Activated naive CD4-positive, alpha-beta T cell treated with anti-CD3 and anti-CD28 coated beads, Interleukin-2, amount 50 U/mL, for 24 hours (primary cell): ENCODE data around the gene NEK7.
"Not testable (repeated sequence)": the region's sequence is repeated elsewhere in the genome, so short reads cannot be mapped to it uniquely, and the experiment has no call there.

ENCODE experiments used
- H3K27ac Mint-ChIP-seq: one replicate; pipeline ENCODE4 v1.8.0; 2021; ENCODE audit warnings: mild to moderate bottlenecking, mixed read lengths
- H3K27me3 Mint-ChIP-seq: one replicate; pipeline ENCODE4 v1.8.0; 2021; ENCODE audit warnings: mixed read lengths
- H3K36me3 Mint-ChIP-seq: one replicate; pipeline ENCODE4 v1.8.0; 2021; ENCODE audit warnings: mixed read lengths
- H3K4me1 Mint-ChIP-seq: one replicate; pipeline ENCODE4 v1.8.0; 2021; ENCODE audit warnings: mixed read lengths
- H3K4me3 Mint-ChIP-seq: one replicate; pipeline ENCODE4 v1.8.0; 2021; ENCODE audit warnings: mild to moderate bottlenecking, mixed read lengths
- H3K9me3 Mint-ChIP-seq: one replicate; pipeline ENCODE4 v1.8.0; 2021; ENCODE audit warnings: mixed read lengths

NEK7 gene

DNA sequence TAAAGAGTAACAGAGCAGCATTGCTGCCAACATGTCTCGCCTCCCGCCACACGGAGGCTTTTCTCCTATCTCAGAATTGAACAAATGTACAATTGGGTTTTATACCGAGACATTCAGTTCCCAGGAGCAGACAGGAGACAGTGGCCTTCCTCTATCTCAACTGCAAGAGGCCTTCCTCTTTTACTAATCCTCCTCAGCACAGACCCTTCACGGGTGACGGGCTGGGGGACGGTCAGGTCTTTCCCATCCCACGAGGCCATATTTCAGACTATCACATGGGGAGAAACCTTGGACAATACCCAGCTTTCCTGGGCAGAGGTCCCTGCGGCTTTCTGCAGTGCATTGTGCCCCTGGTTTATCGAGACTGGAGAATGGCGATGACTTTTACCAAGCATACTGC, 26.7 kb upstream of the NEK7 start:
- not testable (repeated sequence) for H3K4me1 Mint-ChIP-seq, H3K9me3 Mint-ChIP-seq, H3K27me3 Mint-ChIP-seq, H3K27ac Mint-ChIP-seq, H3K4me3 Mint-ChIP-seq, H3K36me3 Mint-ChIP-seq

DNA sequence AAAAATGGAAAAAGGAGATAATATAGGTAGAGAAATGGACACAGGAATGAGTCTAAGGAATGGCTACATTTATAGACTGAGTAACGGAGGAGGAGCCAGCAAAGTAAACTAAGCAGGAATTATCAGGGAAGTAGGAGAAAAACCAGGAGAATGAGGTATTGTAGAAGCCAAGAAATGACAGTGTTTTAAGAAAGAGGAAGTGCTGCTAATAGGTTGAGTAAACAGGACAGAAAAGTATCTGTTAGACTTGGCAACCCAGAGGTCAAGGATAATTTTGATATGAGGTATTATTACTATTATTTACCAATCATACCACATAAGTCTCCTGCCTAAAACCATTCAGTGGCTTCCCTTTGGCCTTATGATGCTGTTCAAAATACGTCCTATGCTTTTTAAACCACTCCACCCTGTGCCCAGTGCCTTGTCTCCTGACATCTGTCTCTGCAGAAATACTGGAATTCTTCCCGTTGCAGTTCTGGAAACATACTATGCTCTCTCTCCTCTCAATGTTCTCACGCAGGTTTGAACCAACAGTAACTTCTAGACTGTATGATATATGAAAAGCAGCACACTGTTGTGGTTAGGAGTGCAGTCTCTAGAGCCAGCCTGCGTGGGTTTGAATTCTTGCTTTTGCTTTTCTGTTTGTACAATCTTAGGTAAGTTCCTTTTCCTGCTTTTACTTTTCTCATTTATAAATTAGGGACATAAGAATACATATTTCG, 24.6 kb upstream of the NEK7 start:
- Mint-ChIP-seq H3K4me1 (peaks cover 7% of the 10 kb centered on the region), H3K4me3 (no peak overlapping the region), H3K27me3 (no peaks in the 10 kb centered on the region), H3K36me3 (peaks cover 1% of the 10 kb centered on the region), H3K9me3 (no peaks in the 10 kb centered on the region), H3K27ac (no peak overlapping the region)

DNA sequence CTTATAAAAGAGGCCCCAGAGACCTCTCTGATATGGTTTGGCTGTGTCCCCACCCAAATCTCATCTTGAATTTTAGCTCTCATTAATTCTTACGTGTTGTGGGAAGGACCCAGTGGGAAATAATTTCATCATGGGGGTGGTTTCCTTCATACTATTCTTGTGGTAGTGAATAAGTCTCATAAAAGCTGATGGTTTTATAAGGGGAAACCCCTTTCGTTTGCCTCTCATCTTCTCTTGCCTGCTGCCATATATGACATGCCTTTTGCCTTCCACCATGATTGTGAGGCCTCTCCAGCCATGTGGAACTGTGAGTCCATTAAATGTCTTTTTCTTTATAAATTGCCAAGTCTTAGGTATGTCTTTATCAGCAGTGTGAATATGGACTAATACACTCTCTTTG, 22.5 kb upstream of the NEK7 start:
- Mint-ChIP-seq H3K27ac (no peak overlapping the region), H3K9me3 (no peaks in the 10 kb centered on the region), H3K4me3 (no peak overlapping the region), H3K36me3 (peaks cover 1% of the 10 kb centered on the region), H3K4me1 (no peaks in the 10 kb centered on the region), H3K27me3 (no peaks in the 10 kb centered on the region)

DNA sequence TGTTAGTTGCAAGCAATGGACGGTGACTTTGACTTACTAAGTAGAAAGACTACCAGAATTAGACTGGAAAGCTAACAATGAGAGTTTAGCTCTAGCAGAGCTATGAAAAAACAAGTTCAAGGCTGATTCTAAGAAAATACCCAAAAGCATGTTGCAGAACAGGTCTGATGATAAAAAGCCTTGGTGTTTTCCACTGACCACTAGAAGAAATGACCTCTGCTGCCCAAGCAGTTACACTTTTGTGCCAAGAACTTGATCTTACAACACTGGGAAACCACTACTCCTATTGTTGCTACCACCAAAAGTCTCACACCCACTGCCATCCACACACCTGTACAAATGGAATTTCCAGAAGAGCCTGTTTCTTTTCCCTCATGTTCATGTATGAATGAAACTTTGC, 21.4 kb upstream of the NEK7 start:
- Mint-ChIP-seq H3K4me1 (no peaks in the 10 kb centered on the region), H3K4me3 (no peak overlapping the region), H3K27me3 (no peaks in the 10 kb centered on the region), H3K36me3 (peaks cover 1% of the 10 kb centered on the region), H3K9me3 (peaks cover 5% of the 10 kb centered on the region), H3K27ac (no peak overlapping the region)

DNA sequence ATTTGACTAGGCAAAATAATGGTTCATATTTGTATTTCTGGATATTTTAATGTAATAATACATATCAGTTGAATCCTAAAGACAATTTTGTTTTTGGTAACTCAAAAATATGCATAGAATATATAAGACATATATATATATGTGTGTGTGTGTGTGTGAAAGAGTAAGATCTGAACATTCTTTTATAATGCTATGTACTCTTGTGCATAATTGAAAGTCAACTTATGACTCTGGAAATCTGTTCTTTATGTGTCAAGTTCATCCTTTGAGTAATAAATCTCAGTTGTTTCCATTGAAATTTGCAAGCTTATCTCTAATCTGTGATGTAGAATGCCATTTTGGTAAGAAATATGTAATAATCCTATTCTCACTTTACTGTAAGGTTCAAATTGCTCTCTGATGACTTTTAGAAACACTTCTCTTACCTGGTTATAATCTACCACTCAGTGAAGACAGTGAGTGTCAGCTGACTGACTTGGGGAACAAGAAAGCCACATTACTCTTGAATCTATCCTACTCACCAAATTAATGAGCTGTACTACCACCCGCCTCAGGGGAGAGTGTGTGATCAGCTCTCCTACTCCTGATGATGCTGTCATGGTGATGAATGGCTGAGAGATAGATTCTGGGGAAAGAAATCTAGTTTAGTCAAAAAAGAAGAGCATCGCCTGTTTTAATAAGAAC, 15.0 kb upstream of the NEK7 start:
- H3K4me3 Mint-ChIP-seq, result no peak overlapping the region
- H3K36me3 Mint-ChIP-seq, result peaks cover 2% of the 10 kb centered on the region
- no peaks in the 10 kb centered on the region for H3K27me3 Mint-ChIP-seq
- H3K9me3 Mint-ChIP-seq, result peaks cover 7% of the 10 kb centered on the region
- H3K27ac Mint-ChIP-seq, result no peak overlapping the region
- peaks cover 5% of the 10 kb centered on the region for H3K4me1 Mint-ChIP-seq

DNA sequence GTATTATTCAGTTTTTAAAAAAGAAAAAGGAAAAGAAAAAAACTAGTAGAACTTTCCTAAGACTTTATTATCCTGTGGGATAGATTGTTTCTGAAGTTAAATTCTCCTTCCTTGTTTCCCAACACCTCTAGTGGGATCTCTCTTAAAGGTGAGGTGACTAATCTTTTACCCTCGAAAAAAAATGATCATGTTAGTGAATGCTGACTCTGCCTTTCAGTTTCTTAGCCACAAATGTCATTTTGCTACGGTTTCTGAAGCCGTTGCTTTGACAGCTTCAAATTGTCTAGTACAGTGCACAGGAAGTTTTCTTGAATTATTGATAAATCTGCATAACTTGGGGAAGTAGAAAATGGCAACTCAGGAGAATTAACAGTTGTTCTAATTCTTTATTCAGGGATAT, 13.0 kb upstream of the NEK7 start:
- Mint-ChIP-seq H3K27ac (no peak overlapping the region), H3K36me3 (peaks cover 2% of the 10 kb centered on the region), H3K4me1 (peaks cover 5% of the 10 kb centered on the region), H3K4me3 (no peak overlapping the region), H3K27me3 (no peaks in the 10 kb centered on the region), H3K9me3 (peaks cover 7% of the 10 kb centered on the region)

DNA sequence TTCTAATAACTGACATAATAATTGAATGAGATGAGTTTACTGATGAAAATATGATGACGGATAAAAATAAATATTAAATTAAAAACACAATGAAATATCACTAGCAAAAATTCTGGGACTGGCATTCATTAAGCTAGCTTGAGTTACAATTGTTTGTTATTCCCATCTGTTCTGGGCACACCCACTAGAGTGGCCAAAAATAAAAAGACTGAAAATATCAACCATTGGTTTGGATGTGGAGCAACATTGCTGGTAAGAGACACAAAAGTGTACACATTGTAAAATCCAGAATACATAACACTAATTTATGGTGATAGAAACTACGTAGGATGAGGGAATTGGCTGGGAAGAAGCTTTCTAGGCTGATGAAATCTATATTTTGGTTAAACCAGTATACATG, 9.6 kb upstream of the NEK7 start:
- Mint-ChIP-seq H3K4me3 (no peak overlapping the region), H3K9me3 (no peaks in the 10 kb centered on the region), H3K36me3 (no peaks in the 10 kb centered on the region), H3K27me3 (no peaks in the 10 kb centered on the region), H3K27ac (no peak overlapping the region), H3K4me1 (peaks cover 5% of the 10 kb centered on the region)

DNA sequence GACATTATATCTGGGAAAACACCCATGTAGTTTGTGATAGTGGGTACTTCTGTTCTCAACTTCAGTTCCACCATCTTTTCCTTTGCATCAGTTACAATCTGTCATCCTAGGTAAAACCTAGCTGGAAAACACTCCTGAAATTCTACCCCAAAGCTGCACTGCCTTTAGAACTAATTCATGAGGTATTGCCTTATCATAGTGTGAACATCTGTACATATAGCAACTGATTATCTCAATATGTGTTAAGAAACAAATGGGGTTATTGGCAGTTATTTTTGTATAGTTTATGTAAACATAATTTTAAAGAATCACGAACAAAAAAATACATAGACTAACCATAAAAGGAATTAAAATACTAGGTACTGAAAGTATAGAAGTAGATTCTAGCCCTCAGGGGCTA, 6.4 kb upstream of the NEK7 start:
- Mint-ChIP-seq H3K4me1 (no peaks in the 10 kb centered on the region), H3K27ac (no peak overlapping the region), H3K4me3 (no peak overlapping the region), H3K36me3 (no peaks in the 10 kb centered on the region), H3K9me3 (no peaks in the 10 kb centered on the region), H3K27me3 (no peaks in the 10 kb centered on the region)

DNA sequence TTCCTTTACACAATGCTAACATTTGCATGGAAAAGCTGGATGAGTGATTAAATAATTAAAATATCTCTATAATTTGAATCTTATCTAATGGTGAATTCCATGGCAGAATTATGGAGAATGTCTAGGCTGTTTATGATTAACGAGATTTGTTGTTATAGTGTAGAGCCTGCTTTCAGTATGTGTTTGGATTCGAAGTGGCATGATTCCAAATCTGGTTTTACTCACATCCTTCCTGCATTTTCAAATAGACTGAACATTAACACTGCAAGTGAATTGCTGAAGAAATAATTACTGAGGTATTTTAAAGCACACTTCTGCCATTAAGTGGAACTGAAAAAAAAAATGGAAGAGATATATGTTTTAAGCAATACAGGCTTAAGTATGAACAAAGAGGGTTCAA, 5.1 kb upstream of the NEK7 start:
- Mint-ChIP-seq H3K27me3 (no peaks in the 10 kb centered on the region), H3K27ac (no peak overlapping the region)

DNA sequence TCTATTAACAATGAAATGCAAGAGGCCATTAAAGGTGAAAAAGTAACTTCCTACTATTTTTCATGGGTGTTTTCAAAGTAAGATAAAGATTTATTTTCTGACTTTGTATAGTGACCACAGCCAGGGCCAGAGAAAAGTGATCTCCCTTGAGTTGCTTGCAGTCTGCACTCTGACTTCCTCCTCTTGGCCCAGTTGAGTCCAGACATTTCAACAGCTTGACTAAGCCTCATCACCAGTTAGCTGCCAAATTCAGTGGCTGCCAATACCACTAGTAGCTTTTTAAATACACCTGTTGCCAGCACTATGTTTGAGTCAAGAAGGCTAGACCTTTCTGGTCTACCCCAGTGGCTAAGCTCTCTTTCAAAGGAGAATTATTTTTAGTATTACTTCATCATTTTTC, 3.7 kb upstream of the NEK7 start:
- no peak overlapping the region for H3K4me3 Mint-ChIP-seq
- no peaks in the 10 kb centered on the region for H3K9me3 Mint-ChIP-seq
- H3K36me3 Mint-ChIP-seq, result no peaks in the 10 kb centered on the region
- no peak overlapping the region for H3K27ac Mint-ChIP-seq
- no peaks in the 10 kb centered on the region for H3K27me3 Mint-ChIP-seq
- peaks cover 6% of the 10 kb centered on the region for H3K4me1 Mint-ChIP-seq

More for the DNA sequence above, 5.1 kb upstream of the NEK7 start:
- Mint-ChIP-seq H3K4me3 (no peak overlapping the region), H3K9me3 (no peaks in the 10 kb centered on the region), H3K4me1 (peaks cover 6% of the 10 kb centered on the region), H3K36me3 (no peaks in the 10 kb centered on the region)

DNA sequence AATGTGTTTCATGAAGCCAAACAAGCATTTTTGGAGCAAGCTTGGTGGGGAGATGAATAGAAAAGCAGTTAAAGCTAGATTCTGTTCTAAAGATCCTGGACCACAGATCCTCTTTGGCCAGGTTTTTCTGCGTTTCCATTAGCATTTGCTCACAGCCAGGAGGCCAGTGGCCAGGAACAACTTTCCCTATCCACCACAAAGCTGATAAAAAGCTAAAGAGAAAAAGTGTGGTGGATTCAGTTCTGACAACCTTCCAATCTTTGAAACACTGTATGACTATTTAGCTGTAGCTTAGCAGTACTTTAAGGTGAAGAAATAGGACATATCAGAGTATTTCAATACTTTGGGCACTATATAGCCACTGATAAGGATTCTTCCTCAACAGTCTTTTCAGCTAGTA, 3.0 kb upstream of the NEK7 start:
- Mint-ChIP-seq H3K27ac (no peak overlapping the region), H3K4me3 (no peak overlapping the region), H3K9me3 (no peaks in the 10 kb centered on the region), H3K27me3 (no peaks in the 10 kb centered on the region), H3K4me1 (peaks cover 6% of the 10 kb centered on the region), H3K36me3 (no peaks in the 10 kb centered on the region)

DNA sequence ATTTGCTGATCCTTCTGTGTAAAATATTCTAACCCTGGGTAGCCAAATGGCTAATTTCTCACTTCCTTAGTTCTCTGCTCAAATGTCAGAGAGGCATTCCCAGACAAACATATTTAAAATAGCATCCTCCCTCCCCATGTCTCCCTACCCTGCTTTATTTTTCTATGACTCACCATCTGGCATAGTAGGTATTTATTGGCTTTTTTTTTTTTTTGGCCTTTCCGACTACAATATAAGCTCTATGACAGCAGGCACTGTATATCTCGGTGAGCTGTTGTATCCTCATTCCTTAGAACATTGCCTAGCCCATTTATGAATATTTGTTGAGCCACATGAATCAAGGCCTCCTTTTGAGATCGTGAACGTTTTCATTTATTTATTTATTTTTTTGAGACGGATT, 1.5 kb upstream of the NEK7 start:
- H3K4me1 Mint-ChIP-seq, result peaks cover 20% of the 10 kb centered on the region
- H3K27me3 Mint-ChIP-seq, result no peaks in the 10 kb centered on the region
- H3K9me3 Mint-ChIP-seq, result no peaks in the 10 kb centered on the region
- no peak overlapping the region for H3K4me3 Mint-ChIP-seq
- no peak overlapping the region for H3K27ac Mint-ChIP-seq
- peaks cover 2% of the 10 kb centered on the region for H3K36me3 Mint-ChIP-seq

DNA sequence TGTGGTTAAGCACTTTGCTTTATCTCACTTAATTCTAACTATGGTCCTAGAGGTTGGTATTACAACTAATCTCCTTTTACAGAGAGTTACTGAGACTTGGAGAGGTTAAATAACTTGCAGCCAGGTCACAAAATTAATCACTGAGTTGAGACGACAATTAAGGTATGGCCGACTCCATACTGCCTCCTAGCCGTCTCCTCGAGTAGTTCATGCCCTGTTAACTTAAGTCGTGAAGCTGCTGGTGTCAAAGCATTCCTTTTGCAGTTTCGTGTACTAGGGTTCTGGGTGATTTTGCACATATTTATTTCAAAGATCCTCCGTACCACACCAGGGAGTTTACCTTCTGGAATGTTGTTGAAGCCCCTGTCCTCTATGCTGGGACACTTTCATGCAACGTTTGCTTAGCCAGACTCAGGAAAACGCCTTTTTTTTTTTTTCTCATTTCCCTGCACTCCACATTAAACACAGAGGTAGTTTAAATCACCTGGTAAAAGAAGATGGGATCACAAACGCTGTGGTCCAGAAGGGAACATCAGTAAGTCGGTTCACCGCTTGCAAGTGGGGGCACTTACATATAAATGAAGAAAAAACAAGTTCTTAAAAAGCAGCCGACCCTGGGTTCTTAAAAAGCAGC, 570 bp upstream of the NEK7 start:
- no peaks in the 10 kb centered on the region for H3K9me3 Mint-ChIP-seq
- peak overlapping the region; percentile 91 for H3K4me3 Mint-ChIP-seq
- H3K27ac Mint-ChIP-seq, result peak overlapping the region; percentile 76
- no peaks in the 10 kb centered on the region for H3K27me3 Mint-ChIP-seq
- H3K36me3 Mint-ChIP-seq, result peaks cover 2% of the 10 kb centered on the region
- peaks cover 30% of the 10 kb centered on the region for H3K4me1 Mint-ChIP-seq

DNA sequence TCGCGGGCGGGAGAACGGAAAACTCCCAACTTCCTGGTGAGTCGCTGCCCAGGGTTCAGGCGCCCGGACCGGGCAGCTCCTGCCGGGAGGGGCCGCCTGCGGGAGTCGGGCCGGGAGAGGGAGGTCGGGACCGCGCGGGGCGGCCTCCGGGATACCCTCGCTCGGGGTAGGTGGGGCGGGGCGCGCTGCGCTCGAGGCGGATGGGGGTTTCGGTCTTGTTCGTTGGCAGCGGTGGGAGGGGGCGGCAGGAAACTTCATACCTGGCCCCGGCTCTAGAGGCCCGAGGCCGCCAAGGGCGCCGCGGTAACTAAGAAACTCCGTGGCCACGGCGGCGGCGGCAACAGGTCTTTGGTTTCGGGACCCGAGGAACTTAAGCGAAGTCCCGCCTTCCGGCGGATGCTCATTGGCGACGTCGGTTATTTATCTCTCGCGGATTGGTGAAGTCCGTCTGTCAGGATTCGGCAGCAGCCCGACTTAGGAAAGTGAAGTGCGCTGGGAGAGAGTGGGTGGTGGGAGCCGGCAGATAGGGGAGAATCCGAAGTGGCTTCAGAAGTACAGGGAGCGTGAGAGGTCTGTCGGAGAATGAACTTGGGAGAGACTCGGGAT, 546 bp downstream of the NEK7 start:
- peak overlapping the region; percentile 99 for H3K4me3 Mint-ChIP-seq
- H3K9me3 Mint-ChIP-seq, result no peaks in the 10 kb centered on the region
- no peaks in the 10 kb centered on the region for H3K27me3 Mint-ChIP-seq
- H3K27ac Mint-ChIP-seq, result peak overlapping the region; percentile 100
- peaks cover 41% of the 10 kb centered on the region for H3K4me1 Mint-ChIP-seq
- H3K36me3 Mint-ChIP-seq, result peaks cover 4% of the 10 kb centered on the region

DNA sequence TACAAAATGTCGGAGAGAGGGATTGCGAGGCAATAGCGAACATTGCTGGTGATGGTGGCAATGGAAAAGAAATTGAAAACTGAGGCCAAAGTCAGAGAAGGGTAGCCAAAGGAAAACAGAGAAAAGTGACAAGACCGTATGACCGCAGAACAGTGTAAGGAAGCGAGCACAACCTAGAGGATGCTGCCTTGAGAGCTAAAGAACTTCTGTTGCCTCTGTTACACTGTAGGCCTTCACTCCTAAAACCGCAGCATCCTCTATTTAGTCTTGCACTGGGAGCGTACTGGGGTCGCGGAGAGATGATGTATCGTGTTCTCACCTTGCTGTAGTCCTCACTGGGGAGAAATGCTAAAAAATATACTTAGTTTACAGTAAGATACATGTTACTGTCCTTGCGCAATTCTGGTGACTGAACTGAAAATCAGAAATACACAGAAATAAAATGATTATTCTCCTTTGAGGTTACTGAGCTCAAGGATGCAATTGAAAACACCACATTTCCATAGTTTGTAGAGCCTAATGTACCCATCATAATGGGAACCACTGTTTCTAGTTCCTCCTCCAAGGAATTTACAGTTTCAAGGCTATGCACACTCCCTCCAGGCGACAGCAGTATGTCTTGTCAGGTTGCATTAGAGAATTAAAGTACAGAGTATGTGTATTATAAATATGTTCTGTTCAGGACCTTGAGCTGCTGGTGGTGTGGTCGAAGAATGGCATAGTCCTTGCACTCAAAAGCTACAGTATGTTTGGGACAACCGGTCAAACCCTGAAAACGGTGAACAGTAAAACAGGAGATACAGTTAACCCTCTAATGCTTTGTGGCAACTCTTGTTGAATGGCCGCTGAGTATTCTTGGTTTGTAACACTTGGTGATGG, 1.3 kb downstream of the NEK7 start:
- H3K27ac Mint-ChIP-seq, result peak overlapping the region; percentile 100
- peak overlapping the region; percentile 99 for H3K4me3 Mint-ChIP-seq
- H3K27me3 Mint-ChIP-seq, result no peaks in the 10 kb centered on the region
- peaks cover 4% of the 10 kb centered on the region for H3K36me3 Mint-ChIP-seq
- peaks cover 49% of the 10 kb centered on the region for H3K4me1 Mint-ChIP-seq
- H3K9me3 Mint-ChIP-seq, result no peaks in the 10 kb centered on the region
